H1 (cell line): ENCODE measurements around the gene VOPP1. TPM values are rescaled to one million over a fixed set of nuclear protein-coding genes. Genes with fewer than 3 reads are reported as not detected.

Experiments used
- EZH2 ChIP-seq: fragments of 200-600 bp; sonication (generic); IDR thresholded peaks from 2 replicates; pipeline ENCODE4 v1.7.1; 2012; ENCODE audit warnings: low read depth, mild to moderate bottlenecking, moderate library complexity, low read length, inconsistent platforms; ENCODE audit not compliant: severe bottlenecking
- HDAC2 ChIP-seq, 2 experiments: fragments of 300-600 bp in 1 of 2; sonication (generic) in 1 of 2; IDR thresholded peaks; 2 replicates each; pipeline ENCODE4 v1.6.1; 2011 to 2012; ENCODE audit warnings: low read depth in 2 of 2, low read length in 2 of 2, mild to moderate bottlenecking in 2 of 2, moderate library complexity in 2 of 2, borderline replicate concordance in 1 of 2, inconsistent platforms in 1 of 2
- TBP ChIP-seq: IDR thresholded peaks from 2 replicates; pipeline ENCODE4 v1.6.1; 2011; ENCODE audit warnings: low read depth, low read length, improper control_type of control experiment
- polyA plus RNA-seq, 7 experiments: library from polyadenylated mRNA; depleted of rRNA in 3 of 7; stranded (reverse) in 5 of 7; unstranded in 2 of 7; fragments of >200 nt in 5 of 7; fragments of 200-250 nt in 2 of 7; gene quantifications; 1 replicate in 5 of 7; 2 replicates in 1 of 7; 4 replicates in 1 of 7; pipeline versions ENCODE4 v1.2.1 to v1.2.3, GENCODE V29; 2011 to 2013; ENCODE audit warnings: missing spikeins in 2 of 7, mixed read lengths in 2 of 7
- total RNA-seq: library from RNA; stranded (reverse); fragmentation: NEBNext Ultra II Directional; extraction: Animal tissue kit (Norgen Biotek cat#: 25700); gene quantifications from 2 replicates; pipeline ENCODE4 v1.2.1, GENCODE V29; 2021
- TF ChIP-seq, protein P1 (sequence below): IDR thresholded peaks from 2 replicates; pipeline ENCODE4 v1.6.1; 2011; ENCODE audit warnings: low read length, improper control_type of control experiment

The VOPP1 gene
- total and polyA plus RNA-seq, 2 of the 8 experiments (the other 6 are each of a cell fraction or from before 2014, with no cell fraction given): 44.7 to 83.0 TPM

DNA sequence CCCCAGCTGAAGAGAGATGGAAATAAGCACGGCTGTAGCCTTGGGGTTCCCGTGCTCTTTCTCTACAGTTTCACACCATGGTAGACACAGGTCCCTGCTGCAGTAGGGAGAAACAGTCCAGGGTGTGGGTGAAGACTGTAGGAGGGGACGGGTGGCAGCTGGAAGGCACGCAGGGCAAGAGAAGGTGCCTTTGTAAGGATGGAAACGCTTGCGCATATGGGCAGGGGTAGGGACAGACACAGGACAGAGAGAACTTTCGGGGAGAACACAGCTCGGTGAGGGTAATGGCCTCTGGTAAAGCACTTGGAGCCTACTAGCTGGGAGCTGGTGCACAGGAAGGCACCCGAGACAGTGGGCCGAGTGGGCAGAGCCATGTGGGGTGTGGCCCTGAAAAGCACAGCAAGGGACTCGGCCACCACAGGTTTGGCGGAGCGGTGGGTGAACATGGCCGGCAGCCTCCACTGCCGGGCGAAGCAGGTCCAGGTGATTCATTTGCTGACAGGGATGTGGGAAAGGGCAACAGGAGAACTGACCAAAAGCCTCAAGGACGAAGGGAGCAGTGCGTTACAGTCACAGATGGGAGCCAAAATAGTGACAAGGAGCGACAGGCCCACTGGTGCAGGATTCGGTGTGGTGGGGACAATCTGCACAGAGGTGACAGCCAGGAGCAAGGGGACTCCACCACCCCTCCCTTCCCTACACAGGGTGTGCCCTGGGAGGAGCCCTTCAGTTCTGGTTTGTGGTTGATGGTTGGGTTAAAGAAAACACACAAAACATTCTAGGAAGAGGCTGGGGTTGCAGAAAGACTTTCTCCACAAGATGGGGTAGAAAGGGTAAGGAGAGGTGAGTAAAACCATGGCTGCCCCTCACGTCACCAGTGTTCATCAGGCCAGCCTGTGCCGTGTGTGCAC lies 97.1 kb downstream of the VOPP1 start (continued):
- TF ChIP-seq EZH2 (no peak), HDAC2 (IDR thresholded peaks at IDR 0.05; ENCODE audit: borderline replicate concordance in 1 of 2, low read depth in 2 of 2, low read length in 2 of 2) (no peak), TBP (no peak)
- TF ChIP-seq, protein P1, sequence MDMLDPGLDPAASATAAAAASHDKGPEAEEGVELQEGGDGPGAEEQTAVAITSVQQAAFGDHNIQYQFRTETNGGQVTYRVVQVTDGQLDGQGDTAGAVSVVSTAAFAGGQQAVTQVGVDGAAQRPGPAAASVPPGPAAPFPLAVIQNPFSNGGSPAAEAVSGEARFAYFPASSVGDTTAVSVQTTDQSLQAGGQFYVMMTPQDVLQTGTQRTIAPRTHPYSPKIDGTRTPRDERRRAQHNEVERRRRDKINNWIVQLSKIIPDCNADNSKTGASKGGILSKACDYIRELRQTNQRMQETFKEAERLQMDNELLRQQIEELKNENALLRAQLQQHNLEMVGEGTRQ: no peak
